SK-N-SH (cell line): Measurements from ENCODE around the gene C14orf132. TPM values are rescaled to one million over a fixed set of nuclear protein-coding genes. Genes with fewer than 3 reads are reported as not detected.

Source experiments
- CTCF ChIA-PET: fragments of 300-600, 350-600 bp; formaldehyde crosslinking; extraction: SDS; loops from one replicate; lab custom pipeline; 2021; lab: Yijun Ruan, JAX
- POLR2A ChIA-PET: fragments of 350-600 bp; sonication (Branson Sonifier 250); formaldehyde crosslinking; extraction: SDS; loops from one replicate; lab custom pipeline; 2020; ENCODE audit warnings: antibody characterized with exemption, inconsistent platforms; lab: Yijun Ruan, JAX
- DNase-seq: peaks from one replicate; pipeline ENCODE4 v3.0.0; 2012
- H2AFZ ChIP-seq: fragments of 200-600 bp; sonication (generic); 2 replicates; pipeline ENCODE4 v1.8.1; 2016; ENCODE audit warnings: antibody characterized with exemption, mild to moderate bottlenecking, low read depth
- H3F3A ChIP-seq: fragments of 200-600 bp; sonication (generic); replicated peaks from 2 replicates; pipeline ENCODE3; 2016; ENCODE audit warnings: antibody characterized with exemption, mild to moderate bottlenecking; ENCODE audit not compliant: insufficient read depth
- H3K27ac ChIP-seq, 2 experiments: fragments of 200-500 bp in 1 of 2; fragments of 200-600 bp in 1 of 2; sonication (Bioruptor generic) in 1 of 2; sonication (generic), shearing (Covaris generic) in 1 of 2; 2 replicates each; pipeline versions ENCODE4 v1.5.1 to v1.6.1; 2014 to 2016; ENCODE audit warnings: low read depth in 2 of 2, inconsistent platforms in 1 of 2, low read length in 1 of 2, mild to moderate bottlenecking in 1 of 2, mixed read lengths in 1 of 2
- H3K27me3 ChIP-seq: fragments of 200-600 bp; sonication (generic), shearing (Covaris generic); 2 replicates; pipeline ENCODE4 v1.6.1; 2016; ENCODE audit warnings: mixed run types; ENCODE audit not compliant: insufficient read depth
- H3K36me3 ChIP-seq, 2 experiments: fragments of 200-500 bp in 1 of 2; fragments of 200-600 bp in 1 of 2; sonication (Bioruptor generic) in 1 of 2; sonication (generic) in 1 of 2; replicated peaks in 1 of 2; 2 replicates each; pipeline versions ENCODE3 to v1.5.1; 2014 to 2016; ENCODE audit warnings: low read length in 1 of 2, mild to moderate bottlenecking in 1 of 2; ENCODE audit not compliant: insufficient read depth in 2 of 2, control insufficient read depth in 1 of 2
- H3K4me1 ChIP-seq, 2 experiments: fragments of 200-500 bp in 1 of 2; fragments of 200-600 bp in 1 of 2; sonication (Bioruptor generic) in 1 of 2; sonication (generic), shearing (Covaris generic) in 1 of 2; 2 replicates each; pipeline versions ENCODE4 v1.5.1 to v1.6.1; 2014 to 2016; ENCODE audit warnings: low read depth in 1 of 2, low read length in 1 of 2, mixed run types in 1 of 2; ENCODE audit not compliant: insufficient read depth in 2 of 2, control insufficient read depth in 1 of 2
- H3K4me2 ChIP-seq: fragments of 200-600 bp; sonication (generic), shearing (Covaris generic); 2 replicates; pipeline ENCODE4 v1.6.1; 2017; ENCODE audit warnings: mixed run types
- H3K4me3 ChIP-seq, 2 experiments: fragments of 200-500 bp in 1 of 2; fragments of 200-600 bp in 1 of 2; sonication (Bioruptor generic) in 1 of 2; sonication (generic), shearing (Covaris generic) in 1 of 2; 2 replicates each; pipeline versions ENCODE4 v1.5.1 to v1.8.1; 2014 to 2016; ENCODE audit warnings: low read depth in 2 of 2, inconsistent platforms in 1 of 2, low read length in 1 of 2, mild to moderate bottlenecking in 1 of 2, mixed read lengths in 1 of 2, moderate library complexity in 1 of 2
- H3K79me2 ChIP-seq: fragments of 200-600 bp; sonication (generic); 2 replicates; pipeline ENCODE4 v1.8.1; 2017; ENCODE audit warnings: mild to moderate bottlenecking; ENCODE audit not compliant: insufficient read depth
- H3K9ac ChIP-seq: fragments of 200-600 bp; sonication (generic); 2 replicates; pipeline ENCODE4 v1.6.1; 2017; ENCODE audit warnings: mixed run types
- H3K9me2 ChIP-seq: fragments of 200-600 bp; sonication (generic); 2 replicates; pipeline ENCODE4 v1.6.1; 2017; ENCODE audit warnings: mixed run types
- H3K9me3 ChIP-seq: fragments of 200-600 bp; sonication (generic); 2 replicates; pipeline ENCODE4 v1.6.1; 2017; ENCODE audit warnings: mixed run types, mild to moderate bottlenecking, moderate library complexity
- H4K20me1 ChIP-seq: fragments of 200-600 bp; sonication (generic); 2 replicates; pipeline ENCODE4 v1.6.1; 2017; ENCODE audit warnings: mild to moderate bottlenecking, mixed run types; ENCODE audit not compliant: insufficient read depth
- ELF1 ChIP-seq: IDR thresholded peaks from 2 replicates; pipeline ENCODE4 v1.4.0; 2012
- FOXJ3 ChIP-seq: sonication (generic); formaldehyde crosslinking; IDR thresholded peaks from 2 replicates; pipeline ENCODE4 v1.5.1; 2020; ENCODE audit warnings: mild to moderate bottlenecking, missing genetic modification reagents
- NFIC ChIP-seq: IDR thresholded peaks from 2 replicates; pipeline ENCODE4 v1.4.0; 2012; ENCODE audit warnings: borderline replicate concordance
- NRF1 ChIP-seq: IDR thresholded peaks from 2 replicates; pipeline ENCODE4 v1.6.1; 2012; ENCODE audit warnings: low read depth, mild to moderate bottlenecking, low read length
- RFX5 ChIP-seq: IDR thresholded peaks from 2 replicates; pipeline ENCODE4 v1.6.1; 2012; ENCODE audit warnings: mild to moderate bottlenecking, improper control_type of control experiment, low read length
- TAF1 ChIP-seq: IDR thresholded peaks from 2 replicates; pipeline ENCODE4 v1.6.1; 2012; ENCODE audit warnings: low read depth, mild to moderate bottlenecking, low read length, moderate library complexity, borderline replicate concordance
- YY1 ChIP-seq: IDR thresholded peaks from 2 replicates; pipeline ENCODE4 v1.4.0; 2012; ENCODE audit warnings: low read depth, mild to moderate bottlenecking
- WGBS: methylation state at CpG from one replicate; pipeline ENCODE4 v1.1.6; 2017; ENCODE audit warnings: low lambda C conversion rate; 5-methylcytosine and 5-hydroxymethylcytosine counted together
- polyA plus RNA-seq, 3 experiments: library from polyadenylated mRNA; depleted of rRNA; stranded (reverse); fragments of >200 nt; gene quantifications; 2 replicates each; pipeline ENCODE4 v1.2.3, GENCODE V29; 2012
- TF ChIP-seq, protein P1 (sequence below): IDR thresholded peaks from 2 replicates; pipeline ENCODE4 v1.4.0; 2012; ENCODE audit warnings: low read depth, borderline replicate concordance
- TF ChIP-seq, protein P2 (sequence below): IDR thresholded peaks from 2 replicates; pipeline ENCODE4 v1.6.1; 2012; ENCODE audit warnings: mild to moderate bottlenecking, low read depth, low read length, moderate library complexity

Gene C14orf132
- polyA plus RNA-seq, 1 of the 3 experiments (the other 2 are of a cell fraction) = 5.5 TPM

DNA sequence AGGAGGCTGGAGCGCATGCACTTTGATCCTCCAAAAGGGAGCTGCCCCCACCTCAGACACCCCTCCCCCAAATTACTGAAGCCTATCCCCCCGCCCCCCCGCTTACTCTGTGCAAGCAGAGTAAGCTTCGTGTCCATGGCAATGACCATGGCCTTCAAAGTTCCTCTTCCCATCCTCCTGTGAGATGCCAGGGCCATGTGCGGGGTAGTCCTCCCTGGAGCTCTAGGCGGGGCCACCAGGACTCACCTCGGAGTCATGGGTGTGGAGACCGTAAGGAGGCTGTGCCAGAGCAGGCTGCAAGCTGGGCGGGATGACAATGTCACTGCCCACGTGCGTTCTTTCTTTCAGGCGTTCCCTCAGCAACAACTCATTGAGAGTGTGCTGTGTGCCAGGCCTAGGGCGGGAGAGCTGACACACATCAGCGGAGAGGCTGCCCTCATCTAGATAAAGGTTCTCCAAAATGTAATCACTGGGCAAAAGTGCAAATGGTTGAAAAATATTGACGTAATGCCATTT lies 66.8 kb downstream of the C14orf132 start:
- Histone ChIP-seq H3K9me2 (no peaks in the 10 kb centered on the region), H3K79me2 (no peaks in the 10 kb centered on the region), H3F3A (no peaks in the 10 kb centered on the region), H3K9me3 (no peaks in the 10 kb centered on the region), H3K27me3 (no peaks in the 10 kb centered on the region), H4K20me1 (no peaks in the 10 kb centered on the region), H3K27ac (no peak overlapping the region; a peak in 1 of 4 replicates), H3K9ac (no peak overlapping the region), H3K4me2 (no peak overlapping the region), H3K4me3 (no peak overlapping the region), H3K36me3 (no peaks in the 10 kb centered on the region), H2AFZ (no peak overlapping the region), H3K4me1 (peaks cover 0 to 21% of the 10 kb centered on the region in 2 experiments; a peak in 1 of 4 replicates)
- POLR2A ChIA-PET = interaction anchor here (0.6 kb wide), 2 partner anchors 113 to 317 kb away, joined by 3 read pairs; no protein-coding TSS in a partner anchor
- TF ChIP-seq TAF1 (no peak), ELF1 (no peak), NFIC (no peak), YY1 (no peak), RFX5 (no peak)
- TF ChIP-seq, protein P1, sequence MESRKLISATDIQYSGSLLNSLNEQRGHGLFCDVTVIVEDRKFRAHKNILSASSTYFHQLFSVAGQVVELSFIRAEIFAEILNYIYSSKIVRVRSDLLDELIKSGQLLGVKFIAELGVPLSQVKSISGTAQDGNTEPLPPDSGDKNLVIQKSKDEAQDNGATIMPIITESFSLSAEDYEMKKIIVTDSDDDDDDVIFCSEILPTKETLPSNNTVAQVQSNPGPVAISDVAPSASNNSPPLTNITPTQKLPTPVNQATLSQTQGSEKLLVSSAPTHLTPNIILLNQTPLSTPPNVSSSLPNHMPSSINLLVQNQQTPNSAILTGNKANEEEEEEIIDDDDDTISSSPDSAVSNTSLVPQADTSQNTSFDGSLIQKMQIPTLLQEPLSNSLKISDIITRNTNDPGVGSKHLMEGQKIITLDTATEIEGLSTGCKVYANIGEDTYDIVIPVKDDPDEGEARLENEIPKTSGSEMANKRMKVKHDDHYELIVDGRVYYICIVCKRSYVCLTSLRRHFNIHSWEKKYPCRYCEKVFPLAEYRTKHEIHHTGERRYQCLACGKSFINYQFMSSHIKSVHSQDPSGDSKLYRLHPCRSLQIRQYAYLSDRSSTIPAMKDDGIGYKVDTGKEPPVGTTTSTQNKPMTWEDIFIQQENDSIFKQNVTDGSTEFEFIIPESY = no peak
- TF ChIP-seq, protein P2, sequence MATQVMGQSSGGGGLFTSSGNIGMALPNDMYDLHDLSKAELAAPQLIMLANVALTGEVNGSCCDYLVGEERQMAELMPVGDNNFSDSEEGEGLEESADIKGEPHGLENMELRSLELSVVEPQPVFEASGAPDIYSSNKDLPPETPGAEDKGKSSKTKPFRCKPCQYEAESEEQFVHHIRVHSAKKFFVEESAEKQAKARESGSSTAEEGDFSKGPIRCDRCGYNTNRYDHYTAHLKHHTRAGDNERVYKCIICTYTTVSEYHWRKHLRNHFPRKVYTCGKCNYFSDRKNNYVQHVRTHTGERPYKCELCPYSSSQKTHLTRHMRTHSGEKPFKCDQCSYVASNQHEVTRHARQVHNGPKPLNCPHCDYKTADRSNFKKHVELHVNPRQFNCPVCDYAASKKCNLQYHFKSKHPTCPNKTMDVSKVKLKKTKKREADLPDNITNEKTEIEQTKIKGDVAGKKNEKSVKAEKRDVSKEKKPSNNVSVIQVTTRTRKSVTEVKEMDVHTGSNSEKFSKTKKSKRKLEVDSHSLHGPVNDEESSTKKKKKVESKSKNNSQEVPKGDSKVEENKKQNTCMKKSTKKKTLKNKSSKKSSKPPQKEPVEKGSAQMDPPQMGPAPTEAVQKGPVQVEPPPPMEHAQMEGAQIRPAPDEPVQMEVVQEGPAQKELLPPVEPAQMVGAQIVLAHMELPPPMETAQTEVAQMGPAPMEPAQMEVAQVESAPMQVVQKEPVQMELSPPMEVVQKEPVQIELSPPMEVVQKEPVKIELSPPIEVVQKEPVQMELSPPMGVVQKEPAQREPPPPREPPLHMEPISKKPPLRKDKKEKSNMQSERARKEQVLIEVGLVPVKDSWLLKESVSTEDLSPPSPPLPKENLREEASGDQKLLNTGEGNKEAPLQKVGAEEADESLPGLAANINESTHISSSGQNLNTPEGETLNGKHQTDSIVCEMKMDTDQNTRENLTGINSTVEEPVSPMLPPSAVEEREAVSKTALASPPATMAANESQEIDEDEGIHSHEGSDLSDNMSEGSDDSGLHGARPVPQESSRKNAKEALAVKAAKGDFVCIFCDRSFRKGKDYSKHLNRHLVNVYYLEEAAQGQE = no peak
- WGBS = 92% methylated on average over 10 of the region's 15 CpGs
- CTCF ChIA-PET = interaction anchor here (0.9 to 37.1 kb wide), 5 partner anchors 64 to 173 kb away, joined by 3 to 920 read pairs (median 4); no protein-coding TSS in a partner anchor
- DNase-seq = no peak

DNA sequence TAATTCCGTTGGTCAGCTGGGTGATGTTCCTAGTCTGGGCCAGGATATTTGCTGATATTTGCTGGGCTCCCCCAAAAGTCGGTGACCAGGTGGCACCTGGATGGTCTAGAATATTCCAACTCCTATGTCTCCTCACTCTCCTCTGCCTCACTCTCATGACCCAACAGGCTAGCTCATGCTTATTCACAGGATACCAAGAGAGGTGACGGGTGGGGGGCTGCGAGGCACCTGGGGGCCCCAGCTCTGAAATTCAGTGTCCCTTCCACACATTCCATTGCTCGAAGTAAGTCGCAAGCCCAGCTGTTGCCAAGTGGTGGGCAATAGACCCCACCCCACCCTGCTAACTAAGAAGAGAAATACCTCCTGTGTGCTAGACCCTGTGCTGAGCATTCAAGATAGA lies 67.7 kb downstream of the C14orf132 start:
- no peaks in the 10 kb centered on the region for H3K27me3 ChIP-seq
- no peak overlapping the region for H3K4me3 ChIP-seq
- 75% methylated on average over 6 of the region's 6 CpGs for WGBS
- H4K20me1 ChIP-seq = no peaks in the 10 kb centered on the region
- no peak for DNase-seq
- no peak overlapping the region for H3K4me2 ChIP-seq
- no peak overlapping the region for H3K27ac ChIP-seq
- H3K79me2 ChIP-seq = no peaks in the 10 kb centered on the region
- no peaks in the 10 kb centered on the region for H3F3A ChIP-seq
- ChIA-PET POLR2A (no interaction called here), CTCF (interaction anchor here (0.9 to 37.1 kb wide), 4 partner anchors 10 to 172 kb away, joined by 3 to 920 read pairs (median 254); no protein-coding TSS in a partner anchor)
- H2AFZ ChIP-seq = no peak overlapping the region
- no peak for TF ChIP-seq NRF1
- TF ChIP-seq FOXJ3 = no peak
- H3K4me1 ChIP-seq = peaks cover 0 to 21% of the 10 kb centered on the region in 2 experiments; a peak in 1 of 4 replicates
- H3K9me3 ChIP-seq = no peaks in the 10 kb centered on the region
- H3K9me2 ChIP-seq = no peaks in the 10 kb centered on the region
- H3K36me3 ChIP-seq = no peaks in the 10 kb centered on the region
- H3K9ac ChIP-seq = no peak overlapping the region
